ENCODE data around the gene LPAR3. TPM values are rescaled to one million over a fixed set of nuclear protein-coding genes. Genes with fewer than 3 reads are reported as not detected.

LPAR3 gene
- total RNA-seq, 1 donor from 2014 or later: 18.7 TPM

DNA sequence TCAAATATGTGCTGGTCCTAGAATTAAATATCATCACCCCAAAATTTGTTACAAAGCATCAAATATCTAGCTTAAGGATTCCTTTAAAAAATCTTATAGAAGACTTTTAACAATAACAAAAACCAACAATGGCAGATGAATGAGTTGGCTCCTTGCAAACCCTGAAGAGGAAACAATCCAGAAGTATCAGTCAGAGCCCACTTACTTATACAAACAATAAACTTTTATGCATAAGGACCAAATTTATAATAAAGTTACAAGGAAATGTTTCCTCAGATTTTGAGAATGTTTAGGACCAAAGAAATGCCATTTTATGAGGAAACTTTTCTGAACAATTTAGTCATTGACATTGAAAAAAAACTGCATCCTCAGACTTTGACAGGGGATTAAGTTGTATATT is 52.7 kb downstream of the LPAR3 start:
- no peak overlapping the region for H3K27ac ChIP-seq

DNA sequence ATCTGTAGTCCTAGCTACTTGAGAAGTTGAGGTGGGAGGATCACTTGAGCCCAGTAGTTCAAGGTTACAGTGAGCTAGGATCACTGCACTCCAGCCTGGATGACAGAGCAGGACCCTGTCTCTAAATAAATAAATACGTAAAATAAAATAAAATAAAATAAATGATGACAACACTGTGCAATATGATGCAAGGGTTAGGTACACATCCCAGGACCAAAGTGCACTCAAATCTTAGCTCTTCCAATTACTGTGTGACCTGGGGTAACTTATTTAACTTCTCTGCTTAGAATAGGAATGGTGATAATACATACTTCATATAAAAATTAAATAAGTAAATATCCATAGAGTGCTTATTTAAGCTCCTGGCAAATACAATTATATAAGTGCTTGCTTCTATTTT is 53.5 kb downstream of the LPAR3 start:
- TF ChIP-seq, protein P1, sequence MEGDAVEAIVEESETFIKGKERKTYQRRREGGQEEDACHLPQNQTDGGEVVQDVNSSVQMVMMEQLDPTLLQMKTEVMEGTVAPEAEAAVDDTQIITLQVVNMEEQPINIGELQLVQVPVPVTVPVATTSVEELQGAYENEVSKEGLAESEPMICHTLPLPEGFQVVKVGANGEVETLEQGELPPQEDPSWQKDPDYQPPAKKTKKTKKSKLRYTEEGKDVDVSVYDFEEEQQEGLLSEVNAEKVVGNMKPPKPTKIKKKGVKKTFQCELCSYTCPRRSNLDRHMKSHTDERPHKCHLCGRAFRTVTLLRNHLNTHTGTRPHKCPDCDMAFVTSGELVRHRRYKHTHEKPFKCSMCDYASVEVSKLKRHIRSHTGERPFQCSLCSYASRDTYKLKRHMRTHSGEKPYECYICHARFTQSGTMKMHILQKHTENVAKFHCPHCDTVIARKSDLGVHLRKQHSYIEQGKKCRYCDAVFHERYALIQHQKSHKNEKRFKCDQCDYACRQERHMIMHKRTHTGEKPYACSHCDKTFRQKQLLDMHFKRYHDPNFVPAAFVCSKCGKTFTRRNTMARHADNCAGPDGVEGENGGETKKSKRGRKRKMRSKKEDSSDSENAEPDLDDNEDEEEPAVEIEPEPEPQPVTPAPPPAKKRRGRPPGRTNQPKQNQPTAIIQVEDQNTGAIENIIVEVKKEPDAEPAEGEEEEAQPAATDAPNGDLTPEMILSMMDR (IDR thresholded peaks at IDR 0.05): no peak
- TF ChIP-seq POLR2A (IDR thresholded peaks at IDR 0.05) (no peak), POLR2AphosphoS5 (IDR thresholded peaks at IDR 0.05; ENCODE audit: insufficient read depth in 1 of 2, low read depth in 1 of 2) (no peak)
- intact Hi-C loops (cut with DNase I): no loop called here

More for the DNA sequence above, 52.7 kb downstream of the LPAR3 start:
- Histone ChIP-seq H3K9me3 (no peaks in the 10 kb centered on the region), H3K4me3 (no peak overlapping the region), H3K4me1 (no peaks in the 10 kb centered on the region), H3K27me3 (no peaks in the 10 kb centered on the region), H3K36me3 (no peaks in the 10 kb centered on the region)
- TF ChIP-seq, protein P1 (IDR thresholded peaks at IDR 0.05): no peak
- no peak for TF ChIP-seq POLR2AphosphoS5 (IDR thresholded peaks at IDR 0.05; ENCODE audit: insufficient read depth in 1 of 2, low read depth in 1 of 2)
- DNase-seq (ENCODE audit: extremely low spot score in 2 of 2): no peak
- intact Hi-C loops (cut with DNase I): no loop called here

DNA sequence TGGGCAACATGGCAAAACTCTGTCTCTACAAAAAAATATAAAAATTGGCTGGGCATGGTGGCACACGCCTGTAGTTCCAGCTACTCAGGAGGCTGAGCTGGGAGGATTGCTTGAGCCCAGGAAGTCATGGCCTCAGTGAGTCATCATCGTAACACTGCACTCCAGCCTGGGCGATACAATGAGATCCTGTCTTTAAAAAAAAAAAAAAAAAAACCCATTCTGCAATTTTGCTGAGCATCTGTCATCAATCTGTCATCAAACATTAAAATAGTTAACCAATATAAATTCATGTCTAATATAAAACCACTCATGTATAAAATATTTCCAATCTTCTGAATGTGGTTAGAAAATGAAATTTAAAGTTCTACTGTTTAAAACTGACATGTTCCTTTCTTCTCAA is 56.9 kb downstream of the LPAR3 start:
- TF ChIP-seq POLR2AphosphoS5 (IDR thresholded peaks at IDR 0.05; ENCODE audit: insufficient read depth in 1 of 2, low read depth in 1 of 2) (no peak), POLR2A (IDR thresholded peaks at IDR 0.05) (no peak)
- TF ChIP-seq, protein P1 (IDR thresholded peaks at IDR 0.05): no peak
- peaks cover 5% of the 10 kb centered on the region for H3K4me1 ChIP-seq
- no peaks in the 10 kb centered on the region for H3K36me3 ChIP-seq
- DNase-seq (ENCODE audit: extremely low spot score in 2 of 2): no peak
- intact Hi-C loops (cut with DNase I): no loop called here
- H3K27ac ChIP-seq: no peak overlapping the region
- H3K4me3 ChIP-seq: no peak overlapping the region
- no peaks in the 10 kb centered on the region for H3K27me3 ChIP-seq
- H3K9me3 ChIP-seq: no peaks in the 10 kb centered on the region

More for the DNA sequence above, 53.5 kb downstream of the LPAR3 start:
- Histone ChIP-seq H3K4me3 (no peak overlapping the region), H3K9me3 (no peaks in the 10 kb centered on the region), H3K27ac (no peak overlapping the region), H3K27me3 (no peaks in the 10 kb centered on the region), H3K4me1 (peaks cover 4% of the 10 kb centered on the region), H3K36me3 (no peaks in the 10 kb centered on the region)
- DNase-seq (ENCODE audit: extremely low spot score in 2 of 2): no peak

DNA sequence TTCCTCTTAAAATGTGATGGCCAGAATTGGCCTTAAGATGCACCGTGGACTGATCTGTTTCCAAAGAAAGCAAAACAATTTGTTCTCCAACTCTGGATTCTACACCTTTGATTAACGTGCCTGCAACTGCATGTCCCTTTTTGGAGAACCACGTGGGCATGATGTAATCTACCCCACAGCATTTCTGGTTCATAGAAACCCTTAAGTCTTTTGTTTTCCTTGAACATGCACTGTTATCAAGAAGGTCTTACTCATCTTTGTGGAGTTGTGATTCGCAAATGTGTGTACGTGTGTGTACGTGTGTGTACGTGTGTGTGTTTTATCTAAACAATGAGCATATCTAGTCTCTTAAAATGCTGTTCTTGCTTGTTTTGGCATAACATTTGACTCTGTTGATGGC is 57.8 kb downstream of the LPAR3 start:
- no peaks in the 10 kb centered on the region for H3K36me3 ChIP-seq
- H3K27ac ChIP-seq: no peak overlapping the region
- no peaks in the 10 kb centered on the region for H3K9me3 ChIP-seq
- TF ChIP-seq POLR2A (IDR thresholded peaks at IDR 0.05) (no peak), POLR2AphosphoS5 (IDR thresholded peaks at IDR 0.05; ENCODE audit: insufficient read depth in 1 of 2, low read depth in 1 of 2) (no peak)
- TF ChIP-seq, protein P1 (IDR thresholded peaks at IDR 0.05): no peak
- intact Hi-C loops (cut with DNase I): no loop called here
- no peak overlapping the region for H3K4me3 ChIP-seq
- no peaks in the 10 kb centered on the region for H3K27me3 ChIP-seq
- no peak for DNase-seq (ENCODE audit: extremely low spot score in 2 of 2)
- H3K4me1 ChIP-seq: peaks cover 5% of the 10 kb centered on the region

DNA sequence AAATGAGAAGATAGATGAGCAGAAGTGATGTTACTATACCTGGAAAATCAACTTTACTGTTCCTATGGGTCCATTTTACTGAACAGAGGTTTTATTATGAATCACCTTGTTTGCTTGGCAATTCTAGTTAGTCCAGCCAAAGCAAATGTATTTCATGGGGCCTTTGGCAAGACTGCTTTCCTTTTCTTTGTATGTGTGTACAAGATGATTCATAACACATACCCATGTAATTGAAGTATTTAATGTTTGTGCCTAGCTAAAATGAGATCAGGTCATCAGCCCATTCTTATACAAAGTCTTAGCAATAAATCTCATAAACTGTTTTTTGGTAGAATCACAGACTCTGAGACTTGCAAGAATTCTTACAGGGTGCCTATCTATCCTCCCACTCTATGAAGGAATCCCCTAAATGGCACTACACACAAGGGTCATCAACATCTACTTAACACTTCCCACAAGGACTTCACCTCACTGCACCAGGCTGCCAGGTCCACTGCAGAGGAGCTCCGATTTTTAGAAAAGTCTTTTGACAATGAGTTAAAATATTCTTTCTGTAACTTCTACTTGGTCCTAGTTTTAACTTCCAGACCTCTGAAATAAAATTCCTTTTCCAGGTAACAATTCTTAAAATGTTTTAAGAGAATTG is 58.5 kb downstream of the LPAR3 start:
- Histone ChIP-seq H3K4me1 (peaks cover 5% of the 10 kb centered on the region), H3K4me3 (no peak overlapping the region), H3K27me3 (no peaks in the 10 kb centered on the region), H3K27ac (no peak overlapping the region), H3K9me3 (no peaks in the 10 kb centered on the region), H3K36me3 (no peaks in the 10 kb centered on the region)
- no peak for DNase-seq (ENCODE audit: extremely low spot score in 2 of 2)
- TF ChIP-seq POLR2A (IDR thresholded peaks at IDR 0.05): no peak
- TF ChIP-seq POLR2AphosphoS5 (IDR thresholded peaks at IDR 0.05; ENCODE audit: insufficient read depth in 1 of 2, low read depth in 1 of 2): peak in 1 of 2 donors; percentile 72
- intact Hi-C loops (cut with DNase I): no loop called here
